Measurements from ENCODE around the gene VAC14.

- TF ChIP-seq ZNF274 (IDR thresholded peaks at IDR 0.05; ENCODE audit: low read depth, low read length), result no peak
- TF ChIP-seq YY1 (IDR thresholded peaks at IDR 0.05; ENCODE audit: insufficient read depth, insufficient read length), result no peak
- TF ChIP-seq SUZ12 (IDR thresholded peaks at IDR 0.05; ENCODE audit: extremely low read depth, insufficient read depth, insufficient read length), result no peak
Measured at GRCh38 chr16:70714581-70715054, 86.3 kb downstream of the VAC14 start.
